SK-N-SH (cell line): ENCODE measurements around the gene OMP. TPM values are rescaled to one million over a fixed set of nuclear protein-coding genes. Genes with fewer than 3 reads are reported as not detected.

Experiments used
- CTCF ChIA-PET: fragments of 300-600, 350-600 bp; formaldehyde crosslinking; extraction: SDS; loops from one replicate; lab custom pipeline; 2021; lab: Yijun Ruan, JAX
- POLR2A ChIA-PET: fragments of 350-600 bp; sonication (Branson Sonifier 250); formaldehyde crosslinking; extraction: SDS; loops from one replicate; lab custom pipeline; 2020; ENCODE audit warnings: antibody characterized with exemption, inconsistent platforms; lab: Yijun Ruan, JAX
- DNase-seq: peaks from one replicate; pipeline ENCODE4 v3.0.0; 2012
- H2AFZ ChIP-seq: fragments of 200-600 bp; sonication (generic); 2 replicates; pipeline ENCODE4 v1.8.1; 2016; ENCODE audit warnings: antibody characterized with exemption, mild to moderate bottlenecking, low read depth
- H3F3A ChIP-seq: fragments of 200-600 bp; sonication (generic); replicated peaks from 2 replicates; pipeline ENCODE3; 2016; ENCODE audit warnings: antibody characterized with exemption, mild to moderate bottlenecking; ENCODE audit not compliant: insufficient read depth
- H3K27ac ChIP-seq, 2 experiments: fragments of 200-500 bp in 1 of 2; fragments of 200-600 bp in 1 of 2; sonication (Bioruptor generic) in 1 of 2; sonication (generic), shearing (Covaris generic) in 1 of 2; 2 replicates each; pipeline versions ENCODE4 v1.5.1 to v1.6.1; 2014 to 2016; ENCODE audit warnings: low read depth in 2 of 2, inconsistent platforms in 1 of 2, low read length in 1 of 2, mild to moderate bottlenecking in 1 of 2, mixed read lengths in 1 of 2
- H3K27me3 ChIP-seq: fragments of 200-600 bp; sonication (generic), shearing (Covaris generic); 2 replicates; pipeline ENCODE4 v1.6.1; 2016; ENCODE audit warnings: mixed run types; ENCODE audit not compliant: insufficient read depth
- H3K36me3 ChIP-seq, 2 experiments: fragments of 200-500 bp in 1 of 2; fragments of 200-600 bp in 1 of 2; sonication (Bioruptor generic) in 1 of 2; sonication (generic) in 1 of 2; replicated peaks in 1 of 2; 2 replicates each; pipeline versions ENCODE3 to v1.5.1; 2014 to 2016; ENCODE audit warnings: low read length in 1 of 2, mild to moderate bottlenecking in 1 of 2; ENCODE audit not compliant: insufficient read depth in 2 of 2, control insufficient read depth in 1 of 2
- H3K4me1 ChIP-seq, 2 experiments: fragments of 200-500 bp in 1 of 2; fragments of 200-600 bp in 1 of 2; sonication (Bioruptor generic) in 1 of 2; sonication (generic), shearing (Covaris generic) in 1 of 2; 2 replicates each; pipeline versions ENCODE4 v1.5.1 to v1.6.1; 2014 to 2016; ENCODE audit warnings: low read depth in 1 of 2, low read length in 1 of 2, mixed run types in 1 of 2; ENCODE audit not compliant: insufficient read depth in 2 of 2, control insufficient read depth in 1 of 2
- H3K4me2 ChIP-seq: fragments of 200-600 bp; sonication (generic), shearing (Covaris generic); 2 replicates; pipeline ENCODE4 v1.6.1; 2017; ENCODE audit warnings: mixed run types
- H3K4me3 ChIP-seq, 2 experiments: fragments of 200-500 bp in 1 of 2; fragments of 200-600 bp in 1 of 2; sonication (Bioruptor generic) in 1 of 2; sonication (generic), shearing (Covaris generic) in 1 of 2; 2 replicates each; pipeline versions ENCODE4 v1.5.1 to v1.8.1; 2014 to 2016; ENCODE audit warnings: low read depth in 2 of 2, inconsistent platforms in 1 of 2, low read length in 1 of 2, mild to moderate bottlenecking in 1 of 2, mixed read lengths in 1 of 2, moderate library complexity in 1 of 2
- H3K79me2 ChIP-seq: fragments of 200-600 bp; sonication (generic); 2 replicates; pipeline ENCODE4 v1.8.1; 2017; ENCODE audit warnings: mild to moderate bottlenecking; ENCODE audit not compliant: insufficient read depth
- H3K9ac ChIP-seq: fragments of 200-600 bp; sonication (generic); 2 replicates; pipeline ENCODE4 v1.6.1; 2017; ENCODE audit warnings: mixed run types
- H3K9me2 ChIP-seq: fragments of 200-600 bp; sonication (generic); 2 replicates; pipeline ENCODE4 v1.6.1; 2017; ENCODE audit warnings: mixed run types
- H3K9me3 ChIP-seq: fragments of 200-600 bp; sonication (generic); 2 replicates; pipeline ENCODE4 v1.6.1; 2017; ENCODE audit warnings: mixed run types, mild to moderate bottlenecking, moderate library complexity
- H4K20me1 ChIP-seq: fragments of 200-600 bp; sonication (generic); 2 replicates; pipeline ENCODE4 v1.6.1; 2017; ENCODE audit warnings: mild to moderate bottlenecking, mixed run types; ENCODE audit not compliant: insufficient read depth
- FOSL2 ChIP-seq: IDR thresholded peaks from 2 replicates; pipeline ENCODE4 v1.4.0; 2012; ENCODE audit warnings: low read depth, mild to moderate bottlenecking, moderate library complexity, borderline replicate concordance
- FOXM1 ChIP-seq: IDR thresholded peaks from 2 replicates; pipeline ENCODE4 v1.4.0; 2012; ENCODE audit warnings: low read depth, mild to moderate bottlenecking
- MEF2A ChIP-seq: IDR thresholded peaks from 2 replicates; pipeline ENCODE4 v1.4.0; 2012; ENCODE audit warnings: low read depth, borderline replicate concordance
- MXI1 ChIP-seq: IDR thresholded peaks from 2 replicates; pipeline ENCODE4 v1.6.1; 2012; ENCODE audit warnings: mild to moderate bottlenecking, low read depth, low read length, improper control_type of control experiment
- RCOR1 ChIP-seq: fragments of 150-350 bp; IDR thresholded peaks from 2 replicates; pipeline ENCODE4 v1.6.1; 2017; ENCODE audit warnings: antibody characterized with exemption, low read length
- RXRA ChIP-seq: IDR thresholded peaks from 2 replicates; pipeline ENCODE4 v1.4.0; 2012; ENCODE audit warnings: low read depth, mild to moderate bottlenecking, borderline replicate concordance
- SIN3A ChIP-seq: IDR thresholded peaks from 2 replicates; pipeline ENCODE4 v1.6.1; 2012; ENCODE audit warnings: low read depth, mild to moderate bottlenecking, low read length, moderate library complexity, borderline replicate concordance
- SMC3 ChIP-seq: IDR thresholded peaks from 2 replicates; pipeline ENCODE4 v1.6.1; 2012; ENCODE audit warnings: low read depth, low read length, improper control_type of control experiment
- TCF12 ChIP-seq: IDR thresholded peaks from 2 replicates; pipeline ENCODE4 v1.4.0; 2012
- WGBS: methylation state at CpG from one replicate; pipeline ENCODE4 v1.1.6; 2017; ENCODE audit warnings: low lambda C conversion rate; 5-methylcytosine and 5-hydroxymethylcytosine counted together
- polyA plus RNA-seq, 3 experiments: library from polyadenylated mRNA; depleted of rRNA; stranded (reverse); fragments of >200 nt; gene quantifications; 2 replicates each; pipeline ENCODE4 v1.2.3, GENCODE V29; 2012
- TF ChIP-seq, protein P1 (sequence below): fragments of 150-350 bp; IDR thresholded peaks from 2 replicates; pipeline ENCODE4 v1.6.1; 2016; ENCODE audit warnings: mild to moderate bottlenecking, low read depth, low read length
- TF ChIP-seq, protein P2 (sequence below): IDR thresholded peaks from 2 replicates; pipeline ENCODE4 v1.4.0; 2012; ENCODE audit warnings: low read depth, borderline replicate concordance
- TF ChIP-seq, protein P3 (sequence below): IDR thresholded peaks from 2 replicates; pipeline ENCODE4 v1.6.1; 2012; ENCODE audit warnings: mild to moderate bottlenecking, low read depth, low read length, moderate library complexity
- TF ChIP-seq, protein P4 (sequence below): IDR thresholded peaks from 2 replicates; pipeline ENCODE4; 2012

The OMP gene
- polyA plus RNA-seq, 1 of the 3 experiments (the other 2 are of a cell fraction), result 0.20 TPM

DNA sequence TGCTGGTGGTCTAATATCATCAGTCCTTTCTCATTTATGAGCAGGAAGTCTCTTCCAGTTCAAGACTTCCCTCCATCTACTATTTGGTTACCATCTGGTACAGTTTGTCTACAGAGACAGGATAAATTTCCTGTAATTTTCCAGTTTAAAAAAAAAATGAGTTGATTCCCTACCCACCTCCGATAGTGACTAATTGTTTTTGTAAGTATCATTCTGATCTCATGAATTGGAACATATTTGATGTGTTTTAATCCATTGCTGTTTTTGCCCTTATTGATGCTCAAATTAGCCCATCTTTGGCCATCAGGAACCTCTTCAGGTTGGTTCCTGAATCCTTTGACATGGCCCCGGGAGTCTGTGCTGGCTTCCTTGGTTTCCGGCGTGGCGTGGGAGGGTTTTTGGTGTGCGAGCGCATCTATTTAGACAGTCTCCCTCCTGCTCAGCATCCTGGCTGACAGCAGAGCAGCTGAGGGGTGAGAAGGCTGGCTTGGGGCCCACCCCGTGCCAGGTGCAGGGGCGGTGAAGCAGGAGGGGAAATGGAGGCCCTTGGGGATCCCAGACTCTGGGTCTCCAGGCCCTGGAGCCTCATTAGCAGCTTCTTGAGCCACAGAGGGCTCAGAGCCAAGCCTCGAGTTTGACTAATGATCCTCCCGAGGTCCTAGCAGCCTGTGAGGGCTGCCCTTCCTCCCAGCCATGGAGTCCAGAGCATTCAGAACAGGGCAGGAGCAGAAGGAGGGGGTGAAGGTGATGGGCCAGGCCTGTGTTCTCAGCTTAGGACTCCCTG lies 6.8 kb downstream of the OMP start (continued):
- TF ChIP-seq, protein P1, sequence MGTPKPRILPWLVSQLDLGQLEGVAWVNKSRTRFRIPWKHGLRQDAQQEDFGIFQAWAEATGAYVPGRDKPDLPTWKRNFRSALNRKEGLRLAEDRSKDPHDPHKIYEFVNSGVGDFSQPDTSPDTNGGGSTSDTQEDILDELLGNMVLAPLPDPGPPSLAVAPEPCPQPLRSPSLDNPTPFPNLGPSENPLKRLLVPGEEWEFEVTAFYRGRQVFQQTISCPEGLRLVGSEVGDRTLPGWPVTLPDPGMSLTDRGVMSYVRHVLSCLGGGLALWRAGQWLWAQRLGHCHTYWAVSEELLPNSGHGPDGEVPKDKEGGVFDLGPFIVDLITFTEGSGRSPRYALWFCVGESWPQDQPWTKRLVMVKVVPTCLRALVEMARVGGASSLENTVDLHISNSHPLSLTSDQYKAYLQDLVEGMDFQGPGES, result no peak
- TF ChIP-seq FOSL2 (peak; percentile 12; the same call in 1 of the 2 replicates), MEF2A (no peak), SMC3 (no peak), TCF12 (peak; percentile 40; the same call in 1 of the 2 replicates), RCOR1 (no peak), FOXM1 (no peak), RXRA (peak; percentile 24; the same call in 1 of the 2 replicates)
- TF ChIP-seq, protein P2, sequence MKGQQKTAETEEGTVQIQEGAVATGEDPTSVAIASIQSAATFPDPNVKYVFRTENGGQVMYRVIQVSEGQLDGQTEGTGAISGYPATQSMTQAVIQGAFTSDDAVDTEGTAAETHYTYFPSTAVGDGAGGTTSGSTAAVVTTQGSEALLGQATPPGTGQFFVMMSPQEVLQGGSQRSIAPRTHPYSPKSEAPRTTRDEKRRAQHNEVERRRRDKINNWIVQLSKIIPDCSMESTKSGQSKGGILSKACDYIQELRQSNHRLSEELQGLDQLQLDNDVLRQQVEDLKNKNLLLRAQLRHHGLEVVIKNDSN, result no peak
- TF ChIP-seq, protein P3, sequence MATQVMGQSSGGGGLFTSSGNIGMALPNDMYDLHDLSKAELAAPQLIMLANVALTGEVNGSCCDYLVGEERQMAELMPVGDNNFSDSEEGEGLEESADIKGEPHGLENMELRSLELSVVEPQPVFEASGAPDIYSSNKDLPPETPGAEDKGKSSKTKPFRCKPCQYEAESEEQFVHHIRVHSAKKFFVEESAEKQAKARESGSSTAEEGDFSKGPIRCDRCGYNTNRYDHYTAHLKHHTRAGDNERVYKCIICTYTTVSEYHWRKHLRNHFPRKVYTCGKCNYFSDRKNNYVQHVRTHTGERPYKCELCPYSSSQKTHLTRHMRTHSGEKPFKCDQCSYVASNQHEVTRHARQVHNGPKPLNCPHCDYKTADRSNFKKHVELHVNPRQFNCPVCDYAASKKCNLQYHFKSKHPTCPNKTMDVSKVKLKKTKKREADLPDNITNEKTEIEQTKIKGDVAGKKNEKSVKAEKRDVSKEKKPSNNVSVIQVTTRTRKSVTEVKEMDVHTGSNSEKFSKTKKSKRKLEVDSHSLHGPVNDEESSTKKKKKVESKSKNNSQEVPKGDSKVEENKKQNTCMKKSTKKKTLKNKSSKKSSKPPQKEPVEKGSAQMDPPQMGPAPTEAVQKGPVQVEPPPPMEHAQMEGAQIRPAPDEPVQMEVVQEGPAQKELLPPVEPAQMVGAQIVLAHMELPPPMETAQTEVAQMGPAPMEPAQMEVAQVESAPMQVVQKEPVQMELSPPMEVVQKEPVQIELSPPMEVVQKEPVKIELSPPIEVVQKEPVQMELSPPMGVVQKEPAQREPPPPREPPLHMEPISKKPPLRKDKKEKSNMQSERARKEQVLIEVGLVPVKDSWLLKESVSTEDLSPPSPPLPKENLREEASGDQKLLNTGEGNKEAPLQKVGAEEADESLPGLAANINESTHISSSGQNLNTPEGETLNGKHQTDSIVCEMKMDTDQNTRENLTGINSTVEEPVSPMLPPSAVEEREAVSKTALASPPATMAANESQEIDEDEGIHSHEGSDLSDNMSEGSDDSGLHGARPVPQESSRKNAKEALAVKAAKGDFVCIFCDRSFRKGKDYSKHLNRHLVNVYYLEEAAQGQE, result no peak
- TF ChIP-seq, protein P4, sequence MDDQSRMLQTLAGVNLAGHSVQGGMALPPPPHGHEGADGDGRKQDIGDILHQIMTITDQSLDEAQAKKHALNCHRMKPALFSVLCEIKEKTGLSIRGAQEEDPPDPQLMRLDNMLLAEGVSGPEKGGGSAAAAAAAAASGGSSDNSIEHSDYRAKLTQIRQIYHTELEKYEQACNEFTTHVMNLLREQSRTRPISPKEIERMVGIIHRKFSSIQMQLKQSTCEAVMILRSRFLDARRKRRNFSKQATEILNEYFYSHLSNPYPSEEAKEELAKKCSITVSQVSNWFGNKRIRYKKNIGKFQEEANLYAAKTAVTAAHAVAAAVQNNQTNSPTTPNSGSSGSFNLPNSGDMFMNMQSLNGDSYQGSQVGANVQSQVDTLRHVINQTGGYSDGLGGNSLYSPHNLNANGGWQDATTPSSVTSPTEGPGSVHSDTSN, result peak; percentile 58; the same call in 1 of the 2 replicates

DNA sequence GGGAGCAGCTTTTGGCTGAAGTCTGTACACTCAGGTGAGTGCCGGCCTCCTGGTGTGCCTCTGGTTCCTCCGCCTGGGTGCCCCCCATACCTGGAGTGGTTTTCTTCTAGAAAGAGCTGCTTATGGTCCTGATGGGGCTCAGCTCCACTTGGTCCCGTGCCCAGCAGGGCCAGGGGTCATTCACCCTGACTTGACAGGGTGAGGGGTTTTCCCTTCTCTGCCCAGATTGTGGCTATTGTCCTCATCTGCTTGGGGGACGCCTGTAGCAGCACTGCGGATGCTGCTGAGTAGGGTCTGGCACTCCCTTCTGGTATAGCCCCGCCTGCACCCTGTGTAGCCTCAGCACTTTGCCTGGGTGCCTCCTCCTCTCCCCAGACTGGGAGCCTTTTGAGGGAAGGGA lies 8.2 kb downstream of the OMP start:
- ChIA-PET POLR2A (no interaction called here), CTCF (interaction anchor here (1.7 to 11.2 kb wide), 5 partner anchors 10 to 77 kb away, joined by 4 to 111 read pairs (median 12); partner anchors contain the start of gene MYO7A)
- Histone ChIP-seq H4K20me1 (no peaks in the 10 kb centered on the region), H3K9ac (no peak overlapping the region), H3F3A (peaks cover 16% of the 10 kb centered on the region), H3K4me1 (peaks cover 23 to 46% of the 10 kb centered on the region in 2 experiments; a peak in 3 of 4 replicates), H3K79me2 (peaks cover 10% of the 10 kb centered on the region; the same call in 1 of the 2 replicates), H2AFZ (no peak overlapping the region), H3K9me2 (no peaks in the 10 kb centered on the region), H3K36me3 (no peaks in the 10 kb centered on the region), H3K4me2 (no peak overlapping the region)
- no peak for DNase-seq
- TF ChIP-seq MXI1, result no peak
- TF ChIP-seq, protein P1, result no peak
- TF ChIP-seq SIN3A, result no peak
- TF ChIP-seq, all 33 proteins: peak for 0
- no peaks in the 10 kb centered on the region for H3K9me3 ChIP-seq
- no peaks in the 10 kb centered on the region for H3K27me3 ChIP-seq
- H3K4me3 ChIP-seq, result no peak overlapping the region
- WGBS, result 95% methylated on average over 3 of the region's 6 CpGs
- no peak overlapping the region for H3K27ac ChIP-seq
